Stimulated activated CD4-positive, alpha-beta T cell treated with anti-CD3 and anti-CD28 coated beads, TNF-alpha, amount 100 ng/mL, for 4 hours (primary cell): ENCODE data around the gene ZNF593OS.

Source experiments
- DNase-seq, 3 experiments: peaks; one replicate each; pipeline ENCODE4 v3.0.0-alpha.2; 2020; ENCODE audit warnings: low read depth in 3 of 3

Gene ZNF593OS

DNA sequence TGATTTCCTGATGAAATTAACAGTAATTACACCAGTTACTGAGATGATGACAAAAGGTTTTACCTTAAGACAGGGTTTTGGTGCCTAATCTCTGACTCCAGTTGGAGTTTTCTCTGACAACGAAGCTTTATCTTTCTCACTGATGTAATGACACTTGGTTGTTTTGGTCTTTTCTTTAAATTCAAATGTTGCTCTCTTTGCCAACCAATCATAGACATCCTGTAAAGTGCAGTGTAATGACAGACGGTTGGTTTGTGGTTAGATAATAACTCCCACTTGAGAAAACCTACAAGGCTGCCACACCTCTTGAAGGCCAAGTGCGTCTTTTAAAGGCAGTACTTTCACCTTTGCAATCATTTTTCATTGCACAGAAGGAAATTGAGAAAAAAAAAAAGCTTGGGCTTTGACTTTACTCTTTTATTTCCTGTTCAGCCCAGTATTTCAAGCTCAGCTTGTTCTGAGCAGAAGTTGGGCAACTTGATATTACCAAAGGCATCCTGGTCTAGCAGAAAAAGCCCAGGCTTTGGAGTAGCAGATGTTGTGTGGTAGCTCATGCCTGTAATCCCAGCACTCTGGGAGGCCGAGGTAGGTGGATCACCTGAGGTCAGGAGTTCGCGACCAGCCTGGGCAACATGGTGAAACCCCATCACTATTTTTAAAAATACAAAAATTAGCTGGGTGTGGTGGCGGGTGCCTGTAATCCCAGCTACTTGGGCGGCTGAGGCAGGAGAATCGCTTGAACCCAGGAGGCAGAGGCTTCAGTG is 45.1 kb downstream of the ZNF593OS start:
- peak in 1 of 3 experiments; percentile 25 for DNase-seq

DNA sequence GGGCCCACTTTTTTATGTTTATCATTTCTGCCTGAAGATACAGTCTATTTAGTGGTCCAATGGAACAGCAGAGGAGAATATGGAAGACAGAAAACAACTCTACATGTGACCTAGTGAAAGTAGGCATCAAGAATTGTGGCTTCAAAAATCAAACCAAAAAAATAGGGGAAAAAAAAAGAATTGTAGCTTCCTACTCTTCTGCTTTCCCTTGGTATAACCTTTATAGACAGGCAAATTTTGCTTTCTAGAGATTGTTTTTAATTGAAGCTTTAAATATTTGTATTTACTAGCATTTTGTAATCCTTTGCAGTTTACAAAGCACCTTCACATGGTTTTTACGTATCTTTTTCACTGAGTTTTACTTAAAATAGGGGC is 45.7 kb downstream of the ZNF593OS start:
- DNase-seq, result no peak

DNA sequence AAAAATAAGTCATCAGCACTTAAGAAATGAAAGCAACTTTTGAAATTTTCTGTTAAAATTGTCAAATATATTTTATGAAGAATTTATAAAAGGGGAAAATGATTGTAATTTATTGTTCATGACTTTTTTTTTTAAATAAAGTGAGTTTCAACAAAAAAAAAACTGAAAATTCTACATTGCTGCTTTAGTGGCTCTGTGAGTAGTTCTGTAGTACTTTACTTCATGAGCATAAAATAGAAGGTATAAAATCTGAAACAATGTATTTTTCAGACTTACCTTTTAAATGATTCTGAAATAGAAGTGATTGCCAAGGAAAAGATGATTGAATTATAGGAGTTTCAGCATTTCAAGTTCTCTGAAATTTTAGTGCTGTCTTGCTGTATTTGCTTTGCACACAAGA is 46.2 kb downstream of the ZNF593OS start:
- DNase-seq, result no peak

DNA sequence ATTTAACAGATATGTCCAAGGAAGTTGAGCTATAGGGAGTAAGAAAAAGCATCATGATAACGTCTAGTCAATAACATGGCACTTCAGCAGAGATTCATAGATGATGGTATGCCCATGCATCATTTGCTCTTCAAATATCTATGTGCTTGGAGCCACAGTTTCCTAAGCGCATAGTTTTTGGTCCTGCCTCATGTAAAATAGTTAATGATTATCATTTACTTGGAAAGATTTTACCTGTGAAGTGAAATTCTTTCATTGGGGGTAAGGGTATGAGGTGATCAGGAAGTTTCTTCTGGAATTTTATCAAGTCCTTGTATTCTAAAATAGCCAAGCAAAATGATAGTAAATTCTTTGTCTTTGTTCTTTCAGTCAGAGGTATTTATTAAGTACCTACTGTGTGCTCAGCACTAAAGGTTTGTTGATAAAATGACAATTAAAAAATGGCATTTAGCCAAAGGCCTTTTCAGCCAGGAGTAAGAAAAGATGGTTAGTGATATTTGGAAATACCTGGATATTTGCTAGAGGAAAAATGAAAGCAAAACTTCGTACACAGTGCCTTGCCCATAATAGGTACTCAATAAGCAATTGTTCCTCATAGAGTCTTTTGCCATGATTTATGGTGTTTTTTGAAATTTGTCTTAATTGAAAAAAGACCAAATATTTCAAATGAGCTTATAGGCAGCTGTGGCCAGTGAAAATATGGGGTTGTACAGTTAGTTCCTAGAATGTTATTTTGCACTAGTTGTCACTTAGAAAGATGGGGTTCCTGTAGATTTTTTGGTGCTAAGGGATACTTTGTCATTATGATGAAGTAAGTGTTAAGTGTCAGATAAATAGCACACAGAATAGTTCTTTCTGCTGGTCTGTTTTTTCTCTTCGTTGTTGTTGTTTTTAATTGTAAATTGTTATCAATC is 47.0 kb downstream of the ZNF593OS start:
- no peak for DNase-seq

DNA sequence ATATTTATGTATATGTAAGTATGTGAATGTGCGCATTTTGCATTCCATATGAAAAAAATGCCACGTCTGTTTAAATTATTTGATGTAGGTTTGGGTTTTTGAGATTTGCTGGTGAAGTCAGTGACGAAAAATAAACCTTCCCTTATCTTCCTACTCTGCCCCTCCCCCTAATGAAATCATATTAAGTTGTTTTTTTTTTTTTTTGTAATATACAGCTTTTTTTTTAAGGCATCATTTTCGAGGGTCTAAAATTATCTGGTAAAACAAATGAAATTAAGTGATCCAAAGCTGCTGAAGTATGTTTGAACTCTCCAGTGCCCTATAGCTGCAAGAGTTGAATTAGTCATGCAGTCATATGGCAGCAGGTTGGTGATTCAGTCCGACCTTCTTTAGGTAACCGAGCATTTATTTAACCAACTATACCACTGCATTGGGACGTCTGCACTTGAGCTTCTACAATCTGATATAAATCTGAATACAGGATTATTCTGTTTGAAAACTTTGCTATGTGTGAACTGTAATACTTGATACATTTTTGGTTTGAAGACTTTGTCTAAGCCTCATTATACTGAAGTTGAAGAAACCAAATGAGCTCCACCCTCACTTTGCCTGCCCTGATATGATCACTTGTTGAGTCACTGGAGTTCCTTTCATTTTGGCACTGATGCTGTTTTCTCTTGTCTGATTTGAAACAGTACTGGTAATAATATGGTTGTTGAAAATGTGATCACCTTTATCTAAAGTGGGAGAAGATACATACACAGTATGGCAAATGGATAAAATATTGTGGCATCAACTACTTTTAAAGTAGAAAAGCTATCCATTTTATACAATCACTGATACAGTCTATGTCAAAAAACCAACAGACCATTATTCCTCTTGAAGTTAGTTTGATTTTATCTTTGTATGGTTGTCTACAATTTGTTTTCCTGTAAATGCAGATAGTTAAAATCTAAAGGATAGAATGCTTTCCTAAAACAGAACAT is 48.4 kb downstream of the ZNF593OS start:
- DNase-seq, result no peak

DNA sequence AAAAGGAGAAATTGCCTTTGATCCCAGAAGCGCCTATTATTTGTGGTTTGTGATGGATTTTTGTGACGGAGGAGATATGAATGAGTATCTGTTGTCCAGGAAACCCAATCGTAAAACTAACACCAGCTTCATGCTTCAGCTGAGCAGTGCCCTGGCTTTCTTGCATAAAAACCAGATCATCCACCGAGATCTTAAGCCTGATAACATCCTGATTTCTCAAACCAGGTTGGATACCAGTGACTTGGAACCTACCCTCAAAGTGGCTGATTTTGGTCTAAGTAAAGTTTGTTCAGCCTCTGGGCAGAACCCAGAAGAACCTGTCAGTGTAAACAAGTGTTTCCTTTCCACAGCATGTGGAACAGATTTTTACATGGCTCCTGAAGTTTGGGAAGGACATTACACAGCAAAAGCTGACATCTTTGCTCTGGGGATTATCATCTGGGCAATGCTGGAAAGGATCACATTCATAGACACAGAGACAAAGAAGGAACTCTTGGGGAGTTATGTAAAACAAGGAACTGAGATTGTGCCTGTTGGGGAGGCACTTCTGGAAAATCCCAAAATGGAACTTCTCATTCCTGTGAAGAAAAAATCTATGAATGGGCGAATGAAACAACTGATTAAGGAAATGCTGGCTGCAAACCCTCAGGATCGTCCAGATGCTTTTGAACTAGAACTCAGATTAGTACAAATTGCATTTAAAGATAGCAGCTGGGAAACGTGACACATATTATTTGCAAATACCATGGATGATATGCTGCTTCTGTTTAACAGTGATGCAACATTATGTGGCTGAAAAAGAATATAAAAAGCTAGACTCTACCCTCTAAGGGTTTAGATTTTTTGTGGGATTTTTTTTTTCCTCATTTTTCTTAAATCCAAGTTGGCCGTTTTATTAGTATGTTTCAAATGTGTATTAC is 49.5 kb downstream of the ZNF593OS start:
- no peak for DNase-seq

DNA sequence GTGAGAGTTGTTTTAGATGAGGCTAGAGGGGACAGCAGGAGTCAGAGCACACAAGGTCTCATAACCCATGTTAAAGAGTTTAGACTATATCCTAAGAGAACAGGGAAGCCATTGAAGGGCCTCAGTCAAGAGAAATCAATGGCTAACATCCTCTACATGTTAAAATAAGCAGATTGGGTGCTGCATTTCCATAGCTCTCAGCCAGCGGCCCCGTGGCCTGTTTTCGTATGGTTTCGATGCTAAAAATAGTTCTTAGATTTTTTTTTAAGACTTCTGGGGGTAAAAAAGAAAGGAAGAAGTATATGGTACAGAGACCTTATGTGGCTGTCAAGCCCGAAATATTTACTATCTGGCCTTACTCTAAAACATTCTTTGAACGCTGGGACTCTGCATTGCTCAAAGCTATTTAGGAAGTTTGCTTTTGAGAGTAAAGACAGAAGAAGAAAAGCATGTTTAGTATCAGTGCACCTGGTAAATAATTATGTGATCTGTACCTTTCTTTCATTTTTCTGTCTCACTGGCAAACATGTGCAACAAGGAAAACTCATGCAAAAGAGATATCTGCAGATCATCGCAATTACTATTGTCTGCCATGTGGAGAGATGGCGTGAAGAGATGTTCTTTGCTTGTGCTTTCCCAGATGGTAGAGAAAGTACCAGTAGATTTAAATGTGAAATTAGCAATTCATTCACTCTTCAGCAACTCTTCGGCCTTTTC is 51.6 kb downstream of the ZNF593OS start:
- no peak for DNase-seq
